Measurements from ENCODE around the gene CCN2.

Gene CCN2

DNA sequence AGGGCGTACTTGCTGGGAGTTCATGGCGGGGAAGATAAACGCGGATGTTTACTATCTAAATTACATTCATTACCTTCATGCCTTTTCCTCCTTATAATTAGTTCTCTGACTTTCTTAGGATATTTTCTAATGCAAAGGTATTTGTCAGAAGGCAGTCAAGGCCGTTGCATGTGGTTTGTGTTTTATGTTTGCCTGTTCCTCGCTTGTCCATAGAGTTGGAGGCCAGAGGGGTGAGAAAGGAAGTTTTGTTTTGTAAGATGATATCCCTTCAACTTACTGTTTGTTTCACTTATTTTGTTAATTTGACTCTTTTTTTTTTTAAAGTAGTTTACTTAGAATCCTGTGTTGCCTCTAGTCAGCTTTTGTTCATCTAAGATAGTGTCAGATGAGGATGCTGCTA, 4.0 kb upstream of the CCN2 start:
- DNase-seq (ENCODE audit: insufficient read length, low spot score) (no peak), FAIRE-seq (no peak)
- TF ChIP-seq POU2F2 (IDR thresholded peaks at IDR 0.05; ENCODE audit: low read depth, low read length) (no peak), TAF1 (IDR thresholded peaks at IDR 0.05; ENCODE audit: low read depth, low read length) (no peak), POLR2A (IDR thresholded peaks at IDR 0.05; ENCODE audit: low read depth, low read length) (no peak), SPI1 (IDR thresholded peaks at IDR 0.05; ENCODE audit: low read depth, low read length) (no peak)

DNA sequence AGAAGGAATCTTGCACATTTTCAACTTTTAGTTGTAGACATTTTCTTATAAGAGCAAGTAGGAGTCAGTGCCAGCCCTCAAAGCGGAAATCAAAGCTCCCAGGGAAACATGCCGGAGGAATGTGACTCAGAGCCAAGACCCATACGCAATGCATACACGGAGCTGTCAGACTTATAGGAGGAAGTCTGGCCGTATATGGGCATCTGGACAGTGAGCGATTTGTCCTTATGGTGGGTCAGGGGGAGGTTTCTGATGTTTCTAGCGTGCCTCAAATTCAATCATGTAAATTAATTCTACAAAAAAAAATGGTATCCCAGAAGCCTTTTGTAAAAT, 3.6 kb upstream of the CCN2 start:
- DNase-seq (ENCODE audit: insufficient read length, low spot score) (no peak), FAIRE-seq (no peak)
- no peak for TF ChIP-seq SPI1 (IDR thresholded peaks at IDR 0.05; ENCODE audit: low read depth, low read length)
- TF ChIP-seq PAX5 (IDR thresholded peaks at IDR 0.05; ENCODE audit: insufficient read depth, low read length, severe bottlenecking): no peak
- no peak for TF ChIP-seq POLR2AphosphoS5 (IDR thresholded peaks at IDR 0.05; ENCODE audit: low read depth, low read length)
- no peak for TF ChIP-seq TAF1 (IDR thresholded peaks at IDR 0.05; ENCODE audit: low read depth, low read length)
- TF ChIP-seq POLR2A (IDR thresholded peaks at IDR 0.05; ENCODE audit: low read depth, low read length): no peak
- TF ChIP-seq POU2F2 (IDR thresholded peaks at IDR 0.05; ENCODE audit: low read depth, low read length): no peak

DNA sequence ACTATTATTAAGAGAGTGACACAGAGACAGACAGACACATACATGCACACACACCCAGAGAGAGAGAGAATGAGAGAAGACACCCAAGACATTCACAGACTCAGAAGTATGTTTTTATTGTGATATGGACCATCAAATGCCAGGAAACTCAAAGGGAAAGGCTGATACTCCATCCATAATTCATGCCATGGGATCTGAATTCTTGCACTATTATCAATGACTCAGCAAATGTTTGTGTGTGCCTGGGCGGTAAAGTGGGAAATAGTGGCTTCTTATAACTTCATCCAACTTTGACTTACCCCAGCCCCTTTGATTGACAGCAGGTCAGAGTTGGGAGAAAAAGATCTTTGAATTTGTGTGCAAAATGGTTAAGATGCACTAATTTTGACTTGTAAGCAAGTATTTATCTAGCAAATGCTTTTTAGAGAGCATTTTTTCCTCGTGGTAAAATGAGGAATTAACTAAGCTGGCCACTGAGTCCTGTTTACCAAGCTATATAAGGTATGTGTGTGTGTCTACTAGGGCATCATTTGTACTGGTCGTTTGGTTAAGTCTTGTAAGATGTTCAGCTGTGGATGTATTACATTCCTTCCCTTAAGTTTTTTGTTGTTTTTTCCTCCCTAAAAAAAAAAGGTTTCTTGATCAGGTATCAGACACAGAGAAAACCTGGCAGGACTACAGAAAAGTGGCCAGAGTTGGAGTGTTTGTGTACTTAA, 3.0 kb upstream of the CCN2 start:
- DNase-seq (ENCODE audit: insufficient read length, low spot score) (no peak), FAIRE-seq (no peak)
- TF ChIP-seq TAF1 (IDR thresholded peaks at IDR 0.05; ENCODE audit: low read depth, low read length) (no peak), SPI1 (IDR thresholded peaks at IDR 0.05; ENCODE audit: low read depth, low read length) (no peak), POLR2A (IDR thresholded peaks at IDR 0.05; ENCODE audit: low read depth, low read length) (no peak), POLR2AphosphoS5 (IDR thresholded peaks at IDR 0.05; ENCODE audit: low read depth, low read length) (no peak), POU2F2 (IDR thresholded peaks at IDR 0.05; ENCODE audit: low read depth, low read length) (no peak)

DNA sequence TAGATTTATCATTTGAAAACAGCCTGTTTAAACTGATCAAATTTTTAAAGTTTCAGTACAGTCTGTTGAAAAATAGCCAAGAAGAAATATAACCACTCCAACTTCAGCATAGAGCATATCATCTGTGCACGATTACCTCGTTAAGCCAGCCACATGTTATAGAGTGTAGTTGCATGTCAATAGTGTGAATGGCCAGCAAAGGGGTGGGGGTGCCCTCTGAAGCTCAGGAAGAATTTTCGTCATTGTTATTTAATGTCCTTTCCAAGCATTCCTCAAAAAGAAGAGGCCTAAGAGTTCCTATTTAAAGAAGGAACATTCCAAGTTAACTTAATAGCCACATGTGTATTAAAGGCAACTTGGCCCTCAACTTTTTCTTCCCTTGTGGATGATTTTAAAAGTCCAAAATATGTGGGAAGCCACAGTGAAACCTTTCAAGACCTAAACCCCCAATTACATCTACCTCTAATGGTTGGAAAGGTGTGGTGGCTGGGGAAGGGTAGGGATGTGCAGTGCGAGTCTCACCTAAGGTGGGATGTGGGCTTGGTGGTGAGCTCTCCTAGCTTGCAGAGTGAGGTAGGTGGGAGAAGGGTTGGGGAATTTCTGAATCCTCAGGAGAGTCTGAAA, 1.8 kb upstream of the CCN2 start:
- no peak for DNase-seq (ENCODE audit: insufficient read length, low spot score)
- TF ChIP-seq POU2F2 (IDR thresholded peaks at IDR 0.05; ENCODE audit: low read depth, low read length) (no peak), POLR2AphosphoS5 (IDR thresholded peaks at IDR 0.05; ENCODE audit: low read depth, low read length) (no peak), PAX5 (IDR thresholded peaks at IDR 0.05; ENCODE audit: insufficient read depth, low read length, severe bottlenecking) (no peak), TAF1 (IDR thresholded peaks at IDR 0.05; ENCODE audit: low read depth, low read length) (no peak), POLR2A (IDR thresholded peaks at IDR 0.05; ENCODE audit: low read depth, low read length) (no peak), SPI1 (IDR thresholded peaks at IDR 0.05; ENCODE audit: low read depth, low read length) (no peak)
- no peak for FAIRE-seq

DNA sequence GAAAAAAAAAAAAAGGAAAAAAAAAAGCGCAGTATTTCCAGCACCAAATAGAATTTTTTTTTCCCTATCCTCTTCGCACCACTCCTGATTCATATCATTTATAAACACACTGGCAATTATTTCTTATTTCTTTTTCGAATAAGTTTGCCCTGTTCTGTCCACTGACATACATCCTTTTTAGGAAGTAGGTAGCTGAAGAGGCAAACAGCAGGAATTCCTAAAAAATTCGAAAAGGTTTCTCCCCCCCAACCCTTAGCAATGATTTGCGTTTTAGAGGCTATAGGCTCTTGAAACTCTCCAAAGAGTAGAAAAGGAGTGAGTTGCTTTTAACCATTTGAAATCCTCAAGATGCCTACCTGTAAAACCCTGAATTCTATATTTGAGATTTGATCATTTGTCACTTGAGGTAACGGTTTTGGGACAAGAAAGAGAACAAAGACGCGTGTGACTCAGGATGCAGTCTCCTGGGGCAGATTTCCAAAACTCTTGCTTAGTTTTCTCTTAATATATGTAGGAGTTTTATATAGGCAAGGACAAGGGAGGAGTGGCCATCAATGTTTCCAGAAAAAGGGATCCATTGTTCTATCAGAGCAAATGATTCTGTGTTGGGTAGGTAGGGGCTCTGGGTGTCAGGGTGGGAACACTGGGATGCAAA, 531 bp upstream of the CCN2 start:
- DNase-seq (ENCODE audit: insufficient read length, low spot score) (no peak), FAIRE-seq (no peak)
- TF ChIP-seq TAF1 (IDR thresholded peaks at IDR 0.05; ENCODE audit: low read depth, low read length) (no peak), POLR2AphosphoS5 (IDR thresholded peaks at IDR 0.05; ENCODE audit: low read depth, low read length) (no peak), PAX5 (IDR thresholded peaks at IDR 0.05; ENCODE audit: insufficient read depth, low read length, severe bottlenecking) (no peak), SPI1 (IDR thresholded peaks at IDR 0.05; ENCODE audit: low read depth, low read length) (no peak), POLR2A (IDR thresholded peaks at IDR 0.05; ENCODE audit: low read depth, low read length) (no peak)

DNA sequence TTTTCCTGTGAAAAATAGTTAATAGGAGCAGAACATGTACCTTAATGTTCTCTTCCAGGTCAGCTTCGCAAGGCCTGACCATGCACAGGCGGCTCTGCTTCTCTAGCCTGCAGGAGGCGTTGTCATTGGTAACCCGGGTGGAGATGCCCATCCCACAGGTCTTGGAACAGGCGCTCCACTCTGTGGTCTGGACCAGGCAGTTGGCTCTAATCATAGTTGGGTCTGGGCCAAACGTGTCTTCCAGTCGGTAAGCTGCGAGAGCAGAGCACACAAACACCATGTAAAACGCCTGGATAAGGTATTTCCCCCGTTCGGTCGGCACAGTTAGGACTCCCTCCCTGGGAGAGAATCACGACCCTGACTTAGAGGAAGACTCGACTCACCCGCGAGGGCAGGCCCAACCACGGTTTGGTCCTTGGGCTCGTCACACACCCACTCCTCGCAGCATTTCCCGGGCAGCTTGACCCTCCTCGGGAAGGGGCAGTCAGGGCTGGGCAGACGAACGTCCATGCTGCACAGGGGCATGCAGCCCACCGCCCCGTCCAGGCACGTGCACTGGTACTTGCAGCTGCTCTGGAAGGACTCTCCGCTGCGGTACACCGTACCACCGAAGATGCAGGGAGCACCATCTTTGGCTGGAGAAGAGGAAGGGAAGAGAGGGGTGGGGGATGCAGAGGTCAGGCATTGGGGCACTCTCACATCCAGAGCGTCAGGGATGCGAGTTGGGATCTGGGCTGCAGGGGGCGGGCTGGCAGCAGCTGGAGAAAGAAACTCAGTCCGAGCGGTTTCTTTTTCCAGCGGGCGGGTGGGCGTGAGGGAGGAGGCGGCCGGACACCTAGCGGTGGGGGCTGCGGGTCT, 1.0 kb downstream of the CCN2 start:
- peak; percentile 32 for DNase-seq (ENCODE audit: insufficient read length, low spot score)
- no peak for FAIRE-seq
- TF ChIP-seq TAF1 (IDR thresholded peaks at IDR 0.05; ENCODE audit: low read depth, low read length) (no peak), POU2F2 (IDR thresholded peaks at IDR 0.05; ENCODE audit: low read depth, low read length) (no peak), POLR2A (IDR thresholded peaks at IDR 0.05; ENCODE audit: low read depth, low read length) (no peak), SPI1 (IDR thresholded peaks at IDR 0.05; ENCODE audit: low read depth, low read length) (no peak), POLR2AphosphoS5 (IDR thresholded peaks at IDR 0.05; ENCODE audit: low read depth, low read length) (no peak), PAX5 (IDR thresholded peaks at IDR 0.05; ENCODE audit: insufficient read depth, low read length, severe bottlenecking) (no peak)

DNA sequence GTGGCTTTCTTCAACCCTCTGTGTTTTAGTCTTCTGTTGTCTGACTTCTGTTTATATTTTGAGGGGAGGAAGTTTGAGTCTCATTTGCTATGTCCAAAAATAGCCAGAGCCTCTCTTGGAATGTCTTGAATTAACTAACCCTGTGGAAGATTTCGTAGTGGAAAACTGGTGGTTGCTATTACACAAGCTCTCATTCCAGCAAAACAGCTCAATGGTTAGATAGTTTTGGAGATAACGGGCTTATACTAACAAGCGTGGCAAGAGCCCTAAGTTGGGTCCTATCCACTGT, 1.6 kb downstream of the CCN2 start:
- FAIRE-seq: no peak
- TF ChIP-seq POLR2AphosphoS5 (IDR thresholded peaks at IDR 0.05; ENCODE audit: low read depth, low read length) (no peak), SPI1 (IDR thresholded peaks at IDR 0.05; ENCODE audit: low read depth, low read length) (no peak), TAF1 (IDR thresholded peaks at IDR 0.05; ENCODE audit: low read depth, low read length) (no peak)
- no peak for DNase-seq (ENCODE audit: insufficient read length, low spot score)

DNA sequence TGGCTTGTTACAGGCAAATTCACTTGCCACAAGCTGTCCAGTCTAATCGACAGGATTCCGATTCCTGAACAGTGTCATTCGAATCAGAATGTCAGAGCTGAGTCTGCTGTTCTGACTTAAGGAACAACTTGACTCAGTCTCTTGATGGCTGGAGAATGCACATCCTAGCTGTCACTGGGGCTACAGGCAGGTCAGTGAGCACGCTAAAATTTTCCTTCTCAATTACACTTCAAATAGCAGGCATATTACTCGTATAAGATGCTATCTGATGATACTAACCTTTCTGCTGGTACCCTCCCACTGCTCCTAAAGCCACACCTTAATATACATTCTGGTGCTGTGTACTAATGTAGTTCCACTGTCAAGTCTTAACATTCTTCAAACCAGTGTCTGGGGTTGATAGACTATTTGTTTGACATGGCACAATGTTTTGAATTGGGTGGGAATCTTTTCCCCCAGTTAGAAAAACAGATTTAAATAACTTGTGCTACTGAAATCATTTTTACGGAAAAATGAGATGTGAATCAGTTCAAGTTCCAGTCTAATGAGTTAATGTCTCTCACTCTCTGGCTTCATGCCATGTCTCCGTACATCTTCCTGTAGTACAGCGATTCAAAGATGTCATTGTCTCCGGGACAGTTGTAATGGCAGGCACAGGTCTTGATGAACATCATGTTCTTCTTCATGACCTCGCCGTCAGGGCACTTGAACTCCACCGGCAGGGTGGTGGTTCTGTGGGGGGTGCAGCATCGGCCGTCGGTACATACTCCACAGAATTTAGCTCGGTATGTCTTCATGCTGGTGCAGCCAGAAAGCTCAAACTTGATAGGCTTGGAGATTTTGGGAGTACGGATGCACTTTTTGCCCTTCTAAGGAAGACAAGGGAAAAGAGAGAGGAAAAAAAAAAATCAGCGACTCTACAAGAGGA, 2.2 kb downstream of the CCN2 start:
- TF ChIP-seq SPI1 (IDR thresholded peaks at IDR 0.05; ENCODE audit: low read depth, low read length): no peak
- TF ChIP-seq POLR2A (IDR thresholded peaks at IDR 0.05; ENCODE audit: low read depth, low read length): no peak
- no peak for TF ChIP-seq POLR2AphosphoS5 (IDR thresholded peaks at IDR 0.05; ENCODE audit: low read depth, low read length)
- no peak for TF ChIP-seq PAX5 (IDR thresholded peaks at IDR 0.05; ENCODE audit: insufficient read depth, low read length, severe bottlenecking)
- TF ChIP-seq POU2F2 (IDR thresholded peaks at IDR 0.05; ENCODE audit: low read depth, low read length): no peak
- no peak for TF ChIP-seq TAF1 (IDR thresholded peaks at IDR 0.05; ENCODE audit: low read depth, low read length)
- DNase-seq (ENCODE audit: insufficient read length, low spot score) (no peak), FAIRE-seq (no peak)

All from GM12891 (cell line).